H9 (cell line): Measurements from ENCODE around the gene SH3BP5L. TPM values are rescaled to one million over a fixed set of nuclear protein-coding genes. Genes with fewer than 3 reads are reported as not detected.

Source experiments
- DNase-seq: peaks from one replicate; pipeline ENCODE4 v3.0.0-alpha.2; 2017
- H2AFZ ChIP-seq: one replicate; pipeline ENCODE4 v1.6.1; 2013; ENCODE audit warnings: mild to moderate bottlenecking, low read length, control low read depth, moderate library complexity
- H2AK5ac ChIP-seq: 2 replicates; pipeline ENCODE4 v1.6.1; 2013; ENCODE audit warnings: low read length, control low read depth, mixed read lengths; ENCODE audit not compliant: insufficient read length
- H2BK120ac ChIP-seq: one replicate; pipeline ENCODE4 v1.6.1; 2013; ENCODE audit warnings: low read depth, mild to moderate bottlenecking, low read length, control low read depth, inconsistent platforms; ENCODE audit not compliant: poor library complexity, severe bottlenecking
- H2BK12ac ChIP-seq: 2 replicates; pipeline ENCODE4 v1.6.1; 2013; ENCODE audit warnings: low read length, control low read depth, mixed read lengths, low read depth; ENCODE audit not compliant: insufficient read length
- H2BK15ac ChIP-seq: 2 replicates; pipeline ENCODE4 v1.6.1; 2013; ENCODE audit warnings: low read depth, low read length, control low read depth
- H2BK20ac ChIP-seq: one replicate; pipeline ENCODE4 v1.6.1; 2013; ENCODE audit warnings: low read depth, mild to moderate bottlenecking, low read length, control low read depth, inconsistent platforms; ENCODE audit not compliant: poor library complexity, severe bottlenecking
- H2BK5ac ChIP-seq: 2 replicates; pipeline ENCODE4 v1.6.1; 2013; ENCODE audit warnings: low read length, control low read depth, mixed read lengths; ENCODE audit not compliant: insufficient read length
- H3K14ac ChIP-seq: 2 replicates; pipeline ENCODE4 v1.6.1; 2013; ENCODE audit warnings: low read length, control low read depth; ENCODE audit not compliant: insufficient read depth
- H3K18ac ChIP-seq: 2 replicates; pipeline ENCODE4 v1.6.1; 2013; ENCODE audit warnings: low read depth, mild to moderate bottlenecking, mixed read lengths, low read length, control low read depth; ENCODE audit not compliant: insufficient read length
- H3K23ac ChIP-seq: 2 replicates; pipeline ENCODE4 v1.6.1; 2013; ENCODE audit warnings: low read length, control low read depth, mixed read lengths, low read depth; ENCODE audit not compliant: insufficient read length
- H3K23me2 ChIP-seq: 2 replicates; pipeline ENCODE4 v1.6.1; 2013; ENCODE audit warnings: low read depth, mild to moderate bottlenecking, mixed read lengths, low read length, control low read depth; ENCODE audit not compliant: insufficient read length, poor library complexity, severe bottlenecking
- H3K27ac ChIP-seq: 2 replicates; pipeline ENCODE4 v1.5.1; 2013; ENCODE audit warnings: low read length, control low read depth, mixed read lengths, low read depth; ENCODE audit not compliant: insufficient read length
- H3K27me3 ChIP-seq: 2 replicates; pipeline ENCODE4 v1.6.1; 2013; ENCODE audit warnings: low read length, control low read depth, inconsistent platforms; ENCODE audit not compliant: insufficient read depth
- H3K4ac ChIP-seq: 2 replicates; pipeline ENCODE4 v1.6.1; 2013; ENCODE audit warnings: low read depth, mild to moderate bottlenecking, control low read depth, inconsistent platforms, low read length, moderate library complexity
- H3K4me1 ChIP-seq: 2 replicates; pipeline ENCODE4 v1.6.1; 2013; ENCODE audit warnings: low read length, control low read depth, inconsistent platforms; ENCODE audit not compliant: insufficient read depth
- H3K4me2 ChIP-seq: 2 replicates; pipeline ENCODE4 v1.6.1; 2013; ENCODE audit warnings: low read length, control low read depth, mixed read lengths; ENCODE audit not compliant: insufficient read length, insufficient read depth
- H3K56ac ChIP-seq: 2 replicates; pipeline ENCODE4 v1.6.1; 2013; ENCODE audit warnings: low read depth, mild to moderate bottlenecking, mixed read lengths, low read length, control low read depth; ENCODE audit not compliant: insufficient read length
- H3K79me1 ChIP-seq: 2 replicates; pipeline ENCODE4 v1.6.1; 2013; ENCODE audit warnings: low read depth, mild to moderate bottlenecking, moderate library complexity, low read length, control low read depth, inconsistent platforms; ENCODE audit not compliant: insufficient read depth, poor library complexity, severe bottlenecking
- H3K79me2 ChIP-seq: 2 replicates; pipeline ENCODE4 v1.6.1; 2013; ENCODE audit warnings: low read length, control low read depth, inconsistent platforms; ENCODE audit not compliant: insufficient read depth
- H3K9ac ChIP-seq: 2 replicates; pipeline ENCODE4 v1.6.1; 2013; ENCODE audit warnings: low read length, control low read depth, mixed read lengths; ENCODE audit not compliant: insufficient read length; ENCODE audit errors: extremely low read depth
- H3K9me3 ChIP-seq: one replicate; pipeline ENCODE4 v1.6.1; 2013; ENCODE audit warnings: low read depth, low read length, inconsistent platforms; ENCODE audit not compliant: control insufficient read depth
- H3T11ph ChIP-seq: one replicate; pipeline ENCODE4 v1.6.1; 2013; ENCODE audit warnings: mild to moderate bottlenecking, low read length, control low read depth, inconsistent platforms
- H4K20me1 ChIP-seq: one replicate; pipeline ENCODE4 v1.6.1; 2013; ENCODE audit not compliant: control insufficient read depth, insufficient read length, insufficient read depth
- H4K5ac ChIP-seq: 2 replicates; pipeline ENCODE4 v1.6.1; 2013; ENCODE audit warnings: low read depth, mild to moderate bottlenecking, mixed read lengths, low read length, control low read depth; ENCODE audit not compliant: insufficient read length
- H4K8ac ChIP-seq: replicated peaks from 2 replicates; pipeline ENCODE4 v1.6.1; 2013; ENCODE audit warnings: low read length, control low read depth, mixed read lengths, low read depth; ENCODE audit not compliant: insufficient read length
- H4K91ac ChIP-seq: 2 replicates; pipeline ENCODE4 v1.6.1; 2013; ENCODE audit warnings: low read depth, mild to moderate bottlenecking, moderate library complexity, mixed read lengths, low read length, control low read depth; ENCODE audit not compliant: insufficient read length
- H3K27ac Mint-ChIP-seq, 3 experiments: 2 replicates in 2 of 3; 3 replicates in 1 of 3; pipeline ENCODE4 v1.8.0; 2020 to 2021; ENCODE audit warnings: mixed read lengths in 3 of 3, mild to moderate bottlenecking in 1 of 3, moderate library complexity in 1 of 3
- H3K27me3 Mint-ChIP-seq: 2 replicates; pipeline ENCODE4 v1.8.0; 2021; ENCODE audit warnings: low read depth, mild to moderate bottlenecking, moderate library complexity, mixed read lengths
- H3K36me3 Mint-ChIP-seq, 3 experiments: 2 replicates in 2 of 3; 3 replicates in 1 of 3; pipeline ENCODE4 v1.8.0; 2020 to 2021; ENCODE audit warnings: low read depth in 3 of 3, mixed read lengths in 3 of 3; ENCODE audit not compliant: insufficient read depth in 1 of 3
- H3K4me1 Mint-ChIP-seq, 2 experiments: 2 replicates each; pipeline ENCODE4 v1.8.0; 2020; ENCODE audit warnings: mixed read lengths in 2 of 2
- H3K4me3 Mint-ChIP-seq, 2 experiments: 2 replicates in 1 of 2; 3 replicates in 1 of 2; pipeline ENCODE4 v1.8.0; 2020 to 2021; ENCODE audit warnings: mild to moderate bottlenecking in 2 of 2, mixed read lengths in 2 of 2, moderate library complexity in 1 of 2
- H3K9me3 Mint-ChIP-seq, 2 experiments: 2 replicates in 1 of 2; 3 replicates in 1 of 2; pipeline ENCODE4 v1.8.0; 2020; ENCODE audit warnings: mild to moderate bottlenecking in 2 of 2, mixed read lengths in 2 of 2, moderate library complexity in 1 of 2
- CTCF ChIP-seq: fragments of 200-600 bp; sonication (generic); conservative IDR thresholded peaks from 3 replicates; pipeline ENCODE4 v1.8.0; 2021; ENCODE audit warnings: antibody characterized with exemption, mild to moderate bottlenecking
- WGBS: extraction: QIAGEN DNeasy Blood & Tissue Kit; methylation state at CpG from one replicate; pipeline ENCODE4 v1.1.7; 2013; ENCODE audit warnings: missing lambda C conversion rate, low lambda C conversion rate, mixed read lengths; ENCODE audit not compliant: insufficient read length; ENCODE audit errors: extremely low coverage; 5-methylcytosine and 5-hydroxymethylcytosine counted together
- total RNA-seq: library from RNA; stranded (reverse); gene quantifications from 2 replicates; pipeline ENCODE4 v1.2.1, GENCODE V29; 2021

Gene SH3BP5L
- total RNA-seq, 1 experiment from 2014 or later, result 27.6 TPM

GRCh38 chr1:248842781-248843331, 17.1 kb upstream of the SH3BP5L start:
- H3K4me2 ChIP-seq, result no peak overlapping the region
- H3K9me3 ChIP-seq, result no peaks in the 10 kb centered on the region
- no peak overlapping the region for H3K14ac ChIP-seq
- H3K36me3 Mint-ChIP-seq, result peaks cover 12 to 32% (median 19%) of the 10 kb centered on the region in 3 experiments; a peak in 6 of 7 replicates
- no peak overlapping the region for H3K56ac ChIP-seq
- H3K4me1 ChIP-seq, result no peaks in the 10 kb centered on the region
- no peak overlapping the region for H3K27ac ChIP-seq
- no peak overlapping the region for H3K4me3 Mint-ChIP-seq
- no CpG with 5 or more reads among the region's 8 CpGs for WGBS
- no peaks in the 10 kb centered on the region for H3K9me3 Mint-ChIP-seq
- TF ChIP-seq CTCF, result no peak
- no peak overlapping the region for H4K5ac ChIP-seq
- H3K23me2 ChIP-seq, result no peaks in the 10 kb centered on the region
- H2BK20ac ChIP-seq, result no peak overlapping the region
- no peak overlapping the region for H2AK5ac ChIP-seq
- peaks cover 3% of the 10 kb centered on the region for H3K79me2 ChIP-seq
- H3K23ac ChIP-seq, result no peak overlapping the region
- no peak overlapping the region for H4K8ac ChIP-seq
- no peak overlapping the region for H2BK15ac ChIP-seq
- no peaks in the 10 kb centered on the region for H3K27me3 Mint-ChIP-seq
- H4K20me1 ChIP-seq, result no peaks in the 10 kb centered on the region
- no peak overlapping the region for H3K4ac ChIP-seq
- no peaks in the 10 kb centered on the region for H3K79me1 ChIP-seq
- H3K9ac ChIP-seq, result no peak overlapping the region
- no peak overlapping the region for H4K91ac ChIP-seq
- no peak overlapping the region for H2AFZ ChIP-seq
- no peaks in the 10 kb centered on the region for H3K27me3 ChIP-seq
- H3K4me1 Mint-ChIP-seq, result peaks cover 2 to 13% of the 10 kb centered on the region in 2 experiments; a peak in 3 of 4 replicates
- H2BK12ac ChIP-seq, result no peak overlapping the region
- H3K18ac ChIP-seq, result no peak overlapping the region
- no peak overlapping the region for H2BK5ac ChIP-seq
- no peak overlapping the region for H2BK120ac ChIP-seq
- no peak for DNase-seq
- H3K27ac Mint-ChIP-seq, result no peak overlapping the region
- H3T11ph ChIP-seq, result no peak overlapping the region
